DND-41 (cell line): ENCODE results near the gene GABBR1.

Experiments used
- CTCF ChIP-seq: IDR thresholded peaks from 2 replicates; pipeline ENCODE4 v1.5.1; 2012; ENCODE audit warnings: borderline replicate concordance, low read length, moderate library complexity, mild to moderate bottlenecking; ENCODE audit not compliant: poor library complexity, severe bottlenecking; ENCODE audit errors: extremely low read depth
- EZH2 ChIP-seq: IDR thresholded peaks from 3 replicates; pipeline ENCODE4 v1.6.1; 2012; ENCODE audit warnings: borderline replicate concordance, low read depth, mild to moderate bottlenecking, moderate library complexity, low read length, inconsistent platforms; ENCODE audit not compliant: severe bottlenecking

GRCh38 chr6:29637247-29637646 is 4.3 kb upstream of the GABBR1 start:
- no peak for TF ChIP-seq CTCF
- TF ChIP-seq EZH2, result no peak
